IMR-90 (cell line): Measurements from ENCODE around the gene KCNMB1. TPM values are rescaled to one million over a fixed set of nuclear protein-coding genes. Genes with fewer than 3 reads are reported as not detected.

Experiments
- ATAC-seq: fragments of 200-7000 bp; cut with Tn5 transposase; 2 replicates; pipeline ENCODE4 v1.9.1; 2020; ENCODE audit warnings: low read depth, mild to moderate bottlenecking, moderate library complexity
- BruUV-seq: library from RNA; stranded (reverse); fragments of 400-500 nt; replicated peaks from 2 replicates; lab custom pipeline; 2021; lab: Mats Ljungman, UMichigan
- CTCF ChIA-PET: fragments of 300-600 bp; formaldehyde crosslinking; extraction: SDS; loops from one replicate; lab custom pipeline; 2021; ENCODE audit warnings: antibody characterized with exemption; lab: Yijun Ruan, JAX
- POLR2A ChIA-PET: fragments of 300-600 bp; sonication (Branson Sonifier 250); formaldehyde crosslinking; loops from one replicate; lab custom pipeline; 2022; ENCODE audit warnings: antibody characterized with exemption; ENCODE audit not compliant: unreplicated experiment; lab: Charles Lee
- DNase-seq: peaks from one replicate; pipeline ENCODE4 v3.0.0; 2013
- H2AFZ ChIP-seq: replicated peaks from 2 replicates; pipeline ENCODE3; 2013; ENCODE audit warnings: low read length, mild to moderate bottlenecking; ENCODE audit not compliant: poor library complexity
- H2AK5ac ChIP-seq: 2 replicates; pipeline ENCODE4 v1.6.1; 2013; ENCODE audit warnings: low read depth, low read length, inconsistent platforms
- H2AK9ac ChIP-seq: replicated peaks from 2 replicates; pipeline ENCODE3; 2013; ENCODE audit warnings: mild to moderate bottlenecking, low read depth, low read length, moderate library complexity; ENCODE audit not compliant: poor library complexity
- H2BK120ac ChIP-seq: 2 replicates; pipeline ENCODE4 v1.6.1; 2013; ENCODE audit warnings: low read depth, low read length, inconsistent platforms
- H2BK15ac ChIP-seq: 3 replicates; pipeline ENCODE4 v1.6.1; 2013; ENCODE audit warnings: low read depth, low read length, inconsistent platforms
- H2BK20ac ChIP-seq: 2 replicates; pipeline ENCODE4 v1.6.1; 2013; ENCODE audit warnings: low read depth, mild to moderate bottlenecking, inconsistent platforms, low read length, moderate library complexity
- H2BK5ac ChIP-seq: 2 replicates; pipeline ENCODE4 v1.6.1; 2013; ENCODE audit warnings: mild to moderate bottlenecking, low read depth, low read length, inconsistent platforms; ENCODE audit not compliant: poor library complexity, severe bottlenecking
- H3K14ac ChIP-seq: replicated peaks from 2 replicates; pipeline ENCODE4 v1.6.1; 2013; ENCODE audit warnings: low read depth, low read length, inconsistent platforms
- H3K18ac ChIP-seq: 2 replicates; pipeline ENCODE4 v1.6.1; 2013; ENCODE audit warnings: low read depth, low read length, control low read depth
- H3K23ac ChIP-seq: 2 replicates; pipeline ENCODE4 v1.6.1; 2013; ENCODE audit warnings: low read depth, low read length, inconsistent platforms
- H3K27ac ChIP-seq: 2 replicates; pipeline ENCODE4 v1.5.1; 2013; ENCODE audit warnings: mild to moderate bottlenecking, control low read depth, low read length; ENCODE audit not compliant: insufficient read depth
- H3K27me3 ChIP-seq: 2 replicates; pipeline ENCODE4 v1.6.1; 2013; ENCODE audit warnings: low read length; ENCODE audit not compliant: control insufficient read depth, insufficient read depth
- H3K36me3 ChIP-seq: 2 replicates; pipeline ENCODE4 v1.6.1; 2013; ENCODE audit warnings: low read length, mixed read lengths; ENCODE audit not compliant: control insufficient read depth, insufficient read depth
- H3K4ac ChIP-seq: 2 replicates; pipeline ENCODE4 v1.6.1; 2013; ENCODE audit warnings: low read depth, low read length, inconsistent platforms
- H3K4me1 ChIP-seq: 2 replicates; pipeline ENCODE4 v1.6.1; 2013; ENCODE audit warnings: low read length, mixed read lengths; ENCODE audit not compliant: control insufficient read depth, insufficient read depth
- H3K4me2 ChIP-seq: 2 replicates; pipeline ENCODE4 v1.6.1; 2013; ENCODE audit warnings: low read depth, mild to moderate bottlenecking, control low read depth, low read length, moderate library complexity
- H3K4me3 ChIP-seq: 2 replicates; pipeline ENCODE4 v1.5.1; 2013; ENCODE audit warnings: low read depth, mild to moderate bottlenecking, control low read depth, low read length, moderate library complexity; ENCODE audit not compliant: insufficient read depth
- H3K56ac ChIP-seq: 2 replicates; pipeline ENCODE4 v1.6.1; 2013; ENCODE audit warnings: low read length, inconsistent platforms; ENCODE audit not compliant: insufficient read depth; ENCODE audit errors: extremely low read depth
- H3K79me1 ChIP-seq, 2 experiments: 2 replicates each; pipeline ENCODE4 v1.6.1; 2013; ENCODE audit warnings: low read length in 2 of 2, inconsistent platforms in 1 of 2, low read depth in 1 of 2
- H3K9ac ChIP-seq: 2 replicates; pipeline ENCODE4 v1.6.1; 2013; ENCODE audit warnings: low read depth, low read length, control low read depth
- H3K9me1 ChIP-seq: 2 replicates; pipeline ENCODE4 v1.6.1; 2013; ENCODE audit warnings: low read length, inconsistent platforms; ENCODE audit not compliant: insufficient read depth
- H3K9me3 ChIP-seq: 2 replicates; pipeline ENCODE4 v1.6.1; 2013; ENCODE audit warnings: low read length; ENCODE audit not compliant: control insufficient read depth, insufficient read depth
- H4K20me1 ChIP-seq: 2 replicates; pipeline ENCODE4 v1.6.1; 2013; ENCODE audit warnings: low read length, inconsistent platforms; ENCODE audit not compliant: insufficient read depth
- H4K5ac ChIP-seq: 2 replicates; pipeline ENCODE4 v1.6.1; 2013; ENCODE audit warnings: mild to moderate bottlenecking, low read depth, low read length, control low read depth
- H4K8ac ChIP-seq, 2 experiments: 2 replicates each; pipeline ENCODE4 v1.6.1; 2013; ENCODE audit warnings: low read depth in 2 of 2, low read length in 2 of 2, control low read depth in 1 of 2, inconsistent platforms in 1 of 2
- H4K91ac ChIP-seq: 2 replicates; pipeline ENCODE4 v1.6.1; 2013; ENCODE audit warnings: low read depth, low read length, inconsistent platforms; ENCODE audit not compliant: insufficient read depth
- BHLHE40 ChIP-seq: fragments of 150-350 bp; IDR thresholded peaks from 2 replicates; pipeline ENCODE4 v1.6.1; 2016; ENCODE audit warnings: mild to moderate bottlenecking, low read depth, low read length
- CEBPB ChIP-seq: IDR thresholded peaks from 2 replicates; pipeline ENCODE4 v1.6.1; 2012; ENCODE audit warnings: low read depth, low read length, improper control_type of control experiment
- CHD1 ChIP-seq: IDR thresholded peaks from 2 replicates; pipeline ENCODE4 v1.6.1; 2012; ENCODE audit warnings: low read depth, low read length, improper control_type of control experiment
- CTCF ChIP-seq: conservative IDR thresholded peaks from 2 replicates; pipeline ENCODE4 v1.5.1; 2012; ENCODE audit warnings: mild to moderate bottlenecking, low read depth, low read length, improper control_type of control experiment
- ELK1 ChIP-seq: fragments of 150-350 bp; IDR thresholded peaks from 2 replicates; pipeline ENCODE4 v1.6.1; 2016; ENCODE audit warnings: low read depth, mild to moderate bottlenecking, low read length, moderate library complexity, borderline replicate concordance
- FOS ChIP-seq: fragments of 150-350 bp; IDR thresholded peaks from 2 replicates; pipeline ENCODE4 v1.6.1; 2016; ENCODE audit warnings: low read depth, low read length
- MAFK ChIP-seq: IDR thresholded peaks from 2 replicates; pipeline ENCODE4 v1.6.1; 2012; ENCODE audit warnings: low read depth, low read length, improper control_type of control experiment
- MAZ ChIP-seq: IDR thresholded peaks from 2 replicates; pipeline ENCODE4 v1.6.1; 2012; ENCODE audit warnings: low read depth, mild to moderate bottlenecking, low read length, improper control_type of control experiment, moderate library complexity, borderline replicate concordance
- MXI1 ChIP-seq: IDR thresholded peaks from 2 replicates; pipeline ENCODE4 v1.6.1; 2012; ENCODE audit warnings: low read depth, mild to moderate bottlenecking, low read length, moderate library complexity, borderline replicate concordance
- NFE2L2 ChIP-seq: fragments of 150-350 bp; IDR thresholded peaks from 2 replicates; pipeline ENCODE4 v1.6.1; 2016; ENCODE audit warnings: low read depth, mild to moderate bottlenecking, low read length
- POLR2A ChIP-seq: IDR thresholded peaks from 2 replicates; pipeline ENCODE4 v1.6.1; 2012; ENCODE audit warnings: mild to moderate bottlenecking, low read depth, low read length
- RAD21 ChIP-seq: IDR thresholded peaks from 2 replicates; pipeline ENCODE4 v1.6.1; 2012; ENCODE audit warnings: low read length, improper control_type of control experiment
- RCOR1 ChIP-seq: IDR thresholded peaks from 2 replicates; pipeline ENCODE4 v1.6.1; 2012; ENCODE audit warnings: mild to moderate bottlenecking, low read length, improper control_type of control experiment; ENCODE audit not compliant: insufficient replicate concordance
- RFX5 ChIP-seq: IDR thresholded peaks from 2 replicates; pipeline ENCODE4 v1.8.0; 2012; ENCODE audit warnings: low read depth, mild to moderate bottlenecking, low read length, moderate library complexity
- SMC3 ChIP-seq: fragments of 150-350 bp; IDR thresholded peaks from 2 replicates; pipeline ENCODE4 v1.6.1; 2016; ENCODE audit warnings: low read depth, mild to moderate bottlenecking, antibody characterized with exemption, low read length, moderate library complexity
- USF2 ChIP-seq: fragments of 150-350 bp; IDR thresholded peaks from 2 replicates; pipeline ENCODE4 v1.6.1; 2017; ENCODE audit warnings: mild to moderate bottlenecking, antibody characterized with exemption, low read length, low read depth
- WGBS, 2 experiments: methylation state at CpG; one replicate each; pipeline versions ENCODE4 v1.1.5 to v1.1.7; 2013; ENCODE audit warnings: missing lambda C conversion rate in 2 of 2; ENCODE audit not compliant: insufficient read length in 1 of 2; ENCODE audit errors: extremely low coverage in 2 of 2; 5-methylcytosine and 5-hydroxymethylcytosine counted together
- dilution Hi-C: fragments of 300-500 bp; cut with HindIII; formaldehyde crosslinking; loops from one replicate; pipeline ENCODE4 v1.14.3; 2018; ENCODE audit warnings: low sequenced_read_pairs; ENCODE audit not compliant: unreplicated experiment
- in situ Hi-C: fragments of 300-500 bp; cut with MboI; formaldehyde crosslinking; loops from 3 replicates; pipeline ENCODE4 v1.14.3; 2019; ENCODE audit warnings: low sequenced_read_pairs, inconsistent platforms, mixed read lengths
- intact Hi-C: fragments of 100-400 bp; cut with micrococcal nuclease; formaldehyde crosslinking; loops from 2 replicates; pipeline ENCODE4 v1.10.0; 2022
- polyA plus RNA-seq, 3 experiments: library from polyadenylated mRNA; depleted of rRNA; stranded (reverse); fragments of >200 nt; gene quantifications; 2 replicates each; pipeline ENCODE4 v1.2.3, GENCODE V29; 2012; ENCODE audit warnings: low replicate concordance in 1 of 3
- total RNA-seq: library from RNA; depleted of rRNA; stranded (reverse); fragments of >200 nt; gene quantifications from 2 replicates; pipeline ENCODE4 v1.2.3, GENCODE V29; 2012

Gene KCNMB1
- total and polyA plus RNA-seq, 2 of the 4 experiments (the other 2 are of a cell fraction), result not detected

GRCh38 chr5:170436335-170436734, 47.2 kb upstream of the KCNMB1 start:
- Histone ChIP-seq H2BK15ac (no peak overlapping the region), H2AK5ac (no peak overlapping the region), H4K5ac (no peak overlapping the region), H3K27me3 (no peaks in the 10 kb centered on the region; the same call in 1 of the 2 replicates), H3K14ac (no peak overlapping the region), H3K79me1 (no peaks in the 10 kb centered on the region), H3K4me1 (no peaks in the 10 kb centered on the region), H4K91ac (no peak overlapping the region), H3K9ac (no peak overlapping the region), H3K56ac (no peak overlapping the region), H4K8ac (no peak overlapping the region), H3K36me3 (no peaks in the 10 kb centered on the region), H2AK9ac (no peak overlapping the region), H3K4me3 (no peak overlapping the region), H3K4ac (no peak overlapping the region), H2BK120ac (no peak overlapping the region), H3K27ac (no peak overlapping the region), H4K20me1 (no peaks in the 10 kb centered on the region), H3K23ac (no peak overlapping the region), H3K9me3 (no peaks in the 10 kb centered on the region), H2BK5ac (no peak overlapping the region), H3K18ac (no peak overlapping the region), H3K9me1 (no peaks in the 10 kb centered on the region), H2BK20ac (no peak overlapping the region), H2AFZ (no peak overlapping the region), H3K4me2 (no peak overlapping the region)
- ATAC-seq (no peak), DNase-seq (no peak)
- dilution Hi-C loops (no loop called here), in situ Hi-C loops (no loop called here), intact Hi-C loops (loop anchor here (10.0 kb wide), 1 partner anchor 358 kb away; no protein-coding TSS in a partner anchor)
- TF ChIP-seq ELK1, result no peak
- no peak for TF ChIP-seq CTCF
- no peak for TF ChIP-seq CEBPB
- no peak for TF ChIP-seq MAZ
- TF ChIP-seq MXI1, result no peak
- TF ChIP-seq USF2, result no peak
- TF ChIP-seq CHD1, result no peak
- no peak for TF ChIP-seq NFE2L2
- TF ChIP-seq FOS, result no peak
- no peak for TF ChIP-seq RCOR1
- TF ChIP-seq RFX5, result no peak
- no peak for TF ChIP-seq RAD21
- TF ChIP-seq SMC3, result no peak
- TF ChIP-seq MAFK, result no peak
- TF ChIP-seq BHLHE40, result no peak
- TF ChIP-seq POLR2A, result no peak
- no TSS peak for BruUV-seq
- WGBS, 2 experiments, result 70% methylated on average over 9 of the region's 10 CpGs; no CpG with 5 or more reads in 1 of the 2 experiments
- ChIA-PET POLR2A (no interaction called here), CTCF (no interaction called here)
